ENCODE data around the gene ADTRP. TPM values are rescaled to one million over a fixed set of nuclear protein-coding genes. Genes with fewer than 3 reads are reported as not detected.

Gene ADTRP
- total and polyA plus RNA-seq, 2 experiments from 2014 or later = 1.3 to 2.6 TPM

DNA sequence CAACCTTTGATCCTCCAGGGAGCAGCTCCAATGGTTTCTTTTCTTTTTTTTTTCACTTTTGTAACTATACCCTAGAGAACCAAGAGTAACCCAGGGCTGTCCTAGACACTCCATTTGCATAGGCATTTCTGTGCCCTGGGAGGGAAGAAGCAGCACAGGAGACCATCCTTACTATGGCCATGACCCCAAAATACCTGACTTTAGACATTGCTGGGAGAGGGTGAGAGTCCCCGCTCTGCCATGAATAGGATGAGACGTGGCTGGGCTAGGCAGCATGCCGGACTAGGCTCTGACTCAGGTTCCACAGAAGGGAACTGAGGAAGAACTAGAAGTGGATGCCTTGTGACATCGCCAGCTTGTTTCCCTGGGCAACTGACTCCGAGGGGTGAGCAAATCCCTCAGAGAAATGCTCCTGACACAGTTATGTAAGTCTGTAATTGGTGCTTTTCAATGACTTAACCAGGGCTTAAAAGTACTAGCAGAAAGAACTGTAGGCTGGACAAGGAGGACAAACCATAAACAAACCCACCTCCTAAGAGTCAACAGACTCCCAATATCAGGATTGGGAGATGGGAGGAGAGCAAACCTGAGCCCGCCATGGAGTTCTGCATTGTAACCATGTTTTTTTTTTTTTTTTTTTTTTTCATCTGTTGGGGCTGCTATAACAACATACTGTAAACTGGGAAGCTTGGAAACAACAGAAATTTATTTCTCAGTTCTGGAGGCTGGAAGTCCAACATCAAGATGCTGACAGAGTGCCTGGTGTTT lies 910 bp upstream of the ADTRP start:
- H3K9me2 ChIP-seq (ENCODE audit: insufficient read depth) = no peaks in the 10 kb centered on the region
- no peaks in the 10 kb centered on the region for H3K36me3 ChIP-seq (ENCODE audit: low read depth)
- peak; percentile 22 for DNase-seq
- no peak overlapping the region; the same call in 1 of the 2 replicates for H2AFZ ChIP-seq
- H4K20me1 ChIP-seq (ENCODE audit: insufficient read depth) = no peaks in the 10 kb centered on the region
- WGBS, 2 experiments (ENCODE audit: low coverage in 1 of 2, low lambda C conversion rate in 2 of 2, missing lambda C conversion rate in 2 of 2) = 78 to 84% methylated on average over 6 of the region's 6 CpGs
- H3K4me3 ChIP-seq = no peak overlapping the region
- in situ Hi-C loops (cut with MboI) = no loop called here
- H3K9me3 ChIP-seq (ENCODE audit: low read depth) = no peaks in the 10 kb centered on the region
- H3F3A ChIP-seq (ENCODE audit: insufficient read depth) = no peaks in the 10 kb centered on the region
- H3K4me1 ChIP-seq (ENCODE audit: insufficient read depth) = no peaks in the 10 kb centered on the region
- H3K9ac ChIP-seq = no peak overlapping the region
- no peaks in the 10 kb centered on the region for H3K27me3 ChIP-seq (replicated peaks; ENCODE audit: insufficient read depth)
- no peak overlapping the region for H3K27ac ChIP-seq
- no peaks in the 10 kb centered on the region for H3K79me2 ChIP-seq (ENCODE audit: insufficient read depth)
- TF ChIP-seq EZH2phosphoT487 (IDR thresholded peaks at IDR 0.05; ENCODE audit: insufficient read depth, low read depth) = no peak
- TF ChIP-seq EZH2 (IDR thresholded peaks at IDR 0.05; ENCODE audit: insufficient read depth, poor library complexity, severe bottlenecking) = no peak
- no peak overlapping the region for H3K4me2 ChIP-seq (ENCODE audit: unreplicated experiment)

DNA sequence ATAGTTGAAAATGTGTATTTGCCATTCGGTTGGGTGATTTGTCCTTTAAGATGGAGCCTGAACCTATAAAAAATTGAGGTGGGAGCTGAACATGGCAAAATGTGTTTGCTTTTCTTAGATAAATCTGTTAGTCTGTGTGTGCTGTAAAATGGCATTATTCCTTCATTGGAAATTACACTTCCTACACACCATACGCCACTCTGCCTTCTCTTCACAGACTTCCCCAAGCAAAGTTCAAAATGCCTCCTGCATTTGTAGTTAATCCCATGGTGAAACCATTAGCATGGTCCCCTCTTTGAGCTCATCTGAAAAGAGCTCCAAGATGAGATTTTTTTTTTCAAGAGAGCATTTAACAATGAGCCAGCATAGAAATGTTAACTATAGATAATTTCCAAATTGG lies 567 bp downstream of the ADTRP start:
- Histone ChIP-seq H2AFZ (no peak overlapping the region), H4K20me1 (ENCODE audit: insufficient read depth) (no peaks in the 10 kb centered on the region), H3K27ac (no peak overlapping the region), H3F3A (ENCODE audit: insufficient read depth) (peaks cover 3% of the 10 kb centered on the region; the same call in 1 of the 2 replicates), H3K9me3 (ENCODE audit: low read depth) (no peaks in the 10 kb centered on the region), H3K4me1 (ENCODE audit: insufficient read depth) (peaks cover 2% of the 10 kb centered on the region), H3K27me3 (replicated peaks; ENCODE audit: insufficient read depth) (no peaks in the 10 kb centered on the region), H3K9me2 (ENCODE audit: insufficient read depth) (no peaks in the 10 kb centered on the region), H3K36me3 (ENCODE audit: low read depth) (no peaks in the 10 kb centered on the region), H3K79me2 (ENCODE audit: insufficient read depth) (no peaks in the 10 kb centered on the region), H3K4me3 (no peak overlapping the region), H3K4me2 (ENCODE audit: unreplicated experiment) (no peak overlapping the region), H3K9ac (no peak overlapping the region)
- in situ Hi-C loops (cut with MboI) = no loop called here
- DNase-seq = no peak
- no peak for TF ChIP-seq EZH2phosphoT487 (IDR thresholded peaks at IDR 0.05; ENCODE audit: insufficient read depth, low read depth)
- no peak for TF ChIP-seq EZH2 (IDR thresholded peaks at IDR 0.05; ENCODE audit: insufficient read depth, poor library complexity, severe bottlenecking)
- WGBS, 2 experiments (ENCODE audit: low coverage in 1 of 2, low lambda C conversion rate in 2 of 2, missing lambda C conversion rate in 2 of 2) = 96 to 100% methylated on average over 2 of the region's 2 CpGs

GRCh38 chr6:11775791-11776409 lies 2.7 kb downstream of the ADTRP start:
- no peaks in the 10 kb centered on the region for H4K20me1 ChIP-seq (ENCODE audit: insufficient read depth)
- H3K4me1 ChIP-seq (ENCODE audit: insufficient read depth) = peaks cover 21% of the 10 kb centered on the region
- H3F3A ChIP-seq (ENCODE audit: insufficient read depth) = peaks cover 22% of the 10 kb centered on the region
- no peaks in the 10 kb centered on the region for H3K9me3 ChIP-seq (ENCODE audit: low read depth)
- H3K27ac ChIP-seq = no peak overlapping the region
- H3K79me2 ChIP-seq (ENCODE audit: insufficient read depth) = no peaks in the 10 kb centered on the region
- H3K36me3 ChIP-seq (ENCODE audit: low read depth) = no peaks in the 10 kb centered on the region
- no peak overlapping the region for H2AFZ ChIP-seq
- H3K9ac ChIP-seq = no peak overlapping the region
- DNase-seq = no peak
- in situ Hi-C loops (cut with MboI) = no loop called here
- no peak overlapping the region for H3K4me3 ChIP-seq
- TF ChIP-seq EZH2phosphoT487 (IDR thresholded peaks at IDR 0.05; ENCODE audit: insufficient read depth, low read depth) = no peak
- no peak for TF ChIP-seq EZH2 (IDR thresholded peaks at IDR 0.05; ENCODE audit: insufficient read depth, poor library complexity, severe bottlenecking)
- no peaks in the 10 kb centered on the region for H3K27me3 ChIP-seq (replicated peaks; ENCODE audit: insufficient read depth)
- WGBS, 2 experiments (ENCODE audit: low coverage in 1 of 2, low lambda C conversion rate in 2 of 2, missing lambda C conversion rate in 2 of 2) = 90 to 96% methylated on average over 8 of the region's 8 CpGs
- no peaks in the 10 kb centered on the region for H3K9me2 ChIP-seq (ENCODE audit: insufficient read depth)
- H3K4me2 ChIP-seq (ENCODE audit: unreplicated experiment) = no peak overlapping the region

DNA sequence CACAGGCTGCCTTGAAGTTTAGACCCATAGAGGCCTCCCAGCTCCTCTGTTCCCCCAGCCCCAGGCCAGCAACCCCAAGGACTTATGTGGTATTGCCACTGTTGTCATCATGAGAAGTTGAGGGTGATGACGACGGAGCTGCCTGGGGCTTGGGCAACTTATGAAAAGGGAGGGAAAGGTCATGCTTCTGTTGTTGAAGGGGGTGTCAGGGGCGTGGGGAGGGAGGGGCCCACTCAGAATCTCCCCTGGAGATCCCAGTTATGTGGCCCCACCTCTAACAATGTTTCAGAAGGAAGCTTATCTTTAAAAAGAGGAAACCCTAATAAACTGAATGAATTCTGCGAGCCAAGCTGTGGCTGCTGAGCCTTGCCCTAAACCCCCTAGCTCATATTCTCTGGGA lies 4.2 kb downstream of the ADTRP start:
- H3K9me3 ChIP-seq (ENCODE audit: low read depth) = no peaks in the 10 kb centered on the region
- H3K4me1 ChIP-seq (ENCODE audit: insufficient read depth) = peaks cover 33% of the 10 kb centered on the region
- no peak for DNase-seq
- H4K20me1 ChIP-seq (ENCODE audit: insufficient read depth) = no peaks in the 10 kb centered on the region
- H3K9me2 ChIP-seq (ENCODE audit: insufficient read depth) = no peaks in the 10 kb centered on the region
- no peak overlapping the region for H3K4me3 ChIP-seq
- H3K4me2 ChIP-seq (ENCODE audit: unreplicated experiment) = no peak overlapping the region
- in situ Hi-C loops (cut with MboI) = no loop called here
- H3F3A ChIP-seq (ENCODE audit: insufficient read depth) = peaks cover 31% of the 10 kb centered on the region
- no peaks in the 10 kb centered on the region for H3K36me3 ChIP-seq (ENCODE audit: low read depth)
- H3K9ac ChIP-seq = no peak overlapping the region
- no peaks in the 10 kb centered on the region for H3K27me3 ChIP-seq (replicated peaks; ENCODE audit: insufficient read depth)
- H2AFZ ChIP-seq = no peak overlapping the region
- no peaks in the 10 kb centered on the region for H3K79me2 ChIP-seq (ENCODE audit: insufficient read depth)
- H3K27ac ChIP-seq = no peak overlapping the region
- 72 to 78% methylated on average over 4 of the region's 4 CpGs for WGBS, 2 experiments (ENCODE audit: low coverage in 1 of 2, low lambda C conversion rate in 2 of 2, missing lambda C conversion rate in 2 of 2)
- TF ChIP-seq EZH2 (IDR thresholded peaks at IDR 0.05; ENCODE audit: insufficient read depth, poor library complexity, severe bottlenecking) (no peak), EZH2phosphoT487 (IDR thresholded peaks at IDR 0.05; ENCODE audit: insufficient read depth, low read depth) (no peak)
